ENCODE measurements around the gene TSPAN31. TPM values are rescaled to one million over a fixed set of nuclear protein-coding genes. Genes with fewer than 3 reads are reported as not detected.

The TSPAN31 gene
- total RNA-seq, 1 donor from 2014 or later = 34.8 TPM

GRCh38 chr12:57716305-57716704 lies 28.5 kb upstream of the TSPAN31 start:
- Mint-ChIP-seq H3K4me1 (ENCODE audit: unreplicated experiment) (no peaks in the 10 kb centered on the region), H3K27me3 (no peaks in the 10 kb centered on the region), H3K4me3 (no peak overlapping the region), H3K27ac (no peak overlapping the region), H3K36me3 (peaks cover 21% of the 10 kb centered on the region), H3K9me3 (no peaks in the 10 kb centered on the region)
- no peak for TF ChIP-seq CTCF (conservative IDR thresholded peaks at IDR 0.05)
- DNase-seq (ENCODE audit: extremely low spot score, unreplicated experiment) = peak; percentile 24

GRCh38 chr12:57717131-57717530 lies 27.7 kb upstream of the TSPAN31 start:
- H3K27me3 Mint-ChIP-seq = no peaks in the 10 kb centered on the region
- peaks cover 23% of the 10 kb centered on the region for H3K36me3 Mint-ChIP-seq
- H3K4me1 Mint-ChIP-seq (ENCODE audit: unreplicated experiment) = no peaks in the 10 kb centered on the region
- no peaks in the 10 kb centered on the region for H3K9me3 Mint-ChIP-seq
- H3K4me3 Mint-ChIP-seq = no peak overlapping the region
- peak; percentile 20 for DNase-seq (ENCODE audit: extremely low spot score, unreplicated experiment)
- no peak overlapping the region for H3K27ac Mint-ChIP-seq
- no peak for TF ChIP-seq CTCF (conservative IDR thresholded peaks at IDR 0.05)

- no peak for TF ChIP-seq CTCF (conservative IDR thresholded peaks at IDR 0.05)
- peak; percentile 40 for DNase-seq (ENCODE audit: extremely low spot score, unreplicated experiment)
- no peak overlapping the region for H3K27ac Mint-ChIP-seq
- H3K27me3 Mint-ChIP-seq = peaks cover under 1% of the 10 kb centered on the region
- H3K36me3 Mint-ChIP-seq = peaks cover 23% of the 10 kb centered on the region
- no peaks in the 10 kb centered on the region for H3K4me1 Mint-ChIP-seq (ENCODE audit: unreplicated experiment)
- no peaks in the 10 kb centered on the region for H3K9me3 Mint-ChIP-seq
- H3K4me3 Mint-ChIP-seq = no peak overlapping the region
Measured at GRCh38 chr12:57717846-57718640, 26.8 kb upstream of the TSPAN31 start.

- H3K27me3 Mint-ChIP-seq = peaks cover 9% of the 10 kb centered on the region
Measured at GRCh38 chr12:57718641-57719528, 26.0 kb upstream of the TSPAN31 start.

More at GRCh38 chr12:57718641-57719528, 26.0 kb upstream of the TSPAN31 start:
- peak; percentile 39 for DNase-seq (ENCODE audit: extremely low spot score, unreplicated experiment)
- Mint-ChIP-seq H3K4me1 (ENCODE audit: unreplicated experiment) (no peaks in the 10 kb centered on the region), H3K9me3 (no peaks in the 10 kb centered on the region), H3K4me3 (no peak overlapping the region), H3K36me3 (peaks cover 23% of the 10 kb centered on the region), H3K27ac (no peak overlapping the region)
- TF ChIP-seq CTCF (conservative IDR thresholded peaks at IDR 0.05) = no peak
